ENCODE data around the gene DCAF17.
"Not testable (repeated sequence)": the region's sequence is repeated elsewhere in the genome, so short reads cannot be mapped to it uniquely, and the experiment has no call there.

The DCAF17 gene

DNA sequence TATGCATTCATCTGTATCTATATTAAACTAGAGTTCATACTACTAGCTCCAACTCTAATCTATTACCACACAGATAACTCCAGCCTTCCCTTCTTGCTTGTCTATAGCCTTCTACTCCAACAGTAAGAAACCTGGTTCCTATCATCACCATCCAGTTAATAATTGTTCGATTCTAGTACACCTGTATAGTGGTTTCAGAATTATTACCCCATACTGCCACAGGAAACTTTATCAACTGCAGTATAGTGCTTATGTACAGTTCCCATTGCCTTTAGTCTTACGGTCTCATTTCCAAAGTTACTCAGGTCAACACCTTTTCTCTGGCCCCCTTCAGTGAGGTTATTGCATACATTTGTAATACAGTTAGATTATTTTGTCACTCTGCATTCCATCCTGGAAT is 14.7 kb upstream of the DCAF17 start:
- H3K18ac ChIP-seq (ENCODE audit: low read length) = no peak overlapping the region
- no peak overlapping the region for H3K4me2 ChIP-seq (ENCODE audit: insufficient read depth, low read length, poor library complexity, severe bottlenecking)
- H4K8ac ChIP-seq (ENCODE audit: low read depth, low read length) = no peak overlapping the region
- no peak overlapping the region for H4K91ac ChIP-seq (ENCODE audit: low read depth, low read length, poor library complexity)
- H3K27ac ChIP-seq (replicated peaks; ENCODE audit: low read length) = no peak overlapping the region
- H3K23ac ChIP-seq (ENCODE audit: low read depth, low read length, poor library complexity) = no peak overlapping the region
- no peaks in the 10 kb centered on the region for H3K36me3 ChIP-seq (replicated peaks in 1 of 2; ENCODE audit: control insufficient read depth in 2 of 2, insufficient read depth in 2 of 2, low read length in 2 of 2)
- H3K27me3 ChIP-seq (ENCODE audit: control insufficient read depth in 3 of 3, insufficient read depth in 3 of 3, low read depth in 1 of 3, low read length in 3 of 3) = no peaks in the 10 kb centered on the region
- H3K9me3 ChIP-seq (replicated peaks in 1 of 2; ENCODE audit: control insufficient read depth in 2 of 2, insufficient read depth in 1 of 2, low read depth in 1 of 2, low read length in 2 of 2) = peaks cover 2 to 17% of the 10 kb centered on the region in 2 donors
- no peak overlapping the region for H3K4ac ChIP-seq (ENCODE audit: low read length)
- no peak overlapping the region for H2BK120ac ChIP-seq (ENCODE audit: low read depth, low read length)
- H2BK12ac ChIP-seq (ENCODE audit: low read length) = no peak overlapping the region
- no peak overlapping the region for H2BK15ac ChIP-seq (ENCODE audit: low read length)
- no peak overlapping the region for H2BK5ac ChIP-seq (ENCODE audit: low read length)
- H3K79me1 ChIP-seq (ENCODE audit: low read depth, low read length) = no peaks in the 10 kb centered on the region
- WGBS, 2 donors (ENCODE audit: extremely low coverage in 2 of 2, insufficient read length in 2 of 2, insufficient replicate concordance in 1 of 2) = no CpG with 5 or more reads among the region's 2 CpGs
- no peak overlapping the region for H3K14ac ChIP-seq (ENCODE audit: low read length)
- H2AK5ac ChIP-seq (ENCODE audit: low read depth, low read length) = no peak overlapping the region
- no peak for DNase-seq (ENCODE audit: low spot score)
- no peaks in the 10 kb centered on the region for H3K4me1 ChIP-seq (ENCODE audit: control insufficient read depth in 2 of 2, insufficient read depth in 1 of 2, low read depth in 1 of 2, low read length in 2 of 2)
- H3K4me3 ChIP-seq (ENCODE audit: low read length in 2 of 2) = no peak overlapping the region
- no peak overlapping the region for H3K9ac ChIP-seq (ENCODE audit: low read depth, low read length, poor library complexity)
- H2AFZ ChIP-seq (ENCODE audit: low read length) = no peak overlapping the region

DNA sequence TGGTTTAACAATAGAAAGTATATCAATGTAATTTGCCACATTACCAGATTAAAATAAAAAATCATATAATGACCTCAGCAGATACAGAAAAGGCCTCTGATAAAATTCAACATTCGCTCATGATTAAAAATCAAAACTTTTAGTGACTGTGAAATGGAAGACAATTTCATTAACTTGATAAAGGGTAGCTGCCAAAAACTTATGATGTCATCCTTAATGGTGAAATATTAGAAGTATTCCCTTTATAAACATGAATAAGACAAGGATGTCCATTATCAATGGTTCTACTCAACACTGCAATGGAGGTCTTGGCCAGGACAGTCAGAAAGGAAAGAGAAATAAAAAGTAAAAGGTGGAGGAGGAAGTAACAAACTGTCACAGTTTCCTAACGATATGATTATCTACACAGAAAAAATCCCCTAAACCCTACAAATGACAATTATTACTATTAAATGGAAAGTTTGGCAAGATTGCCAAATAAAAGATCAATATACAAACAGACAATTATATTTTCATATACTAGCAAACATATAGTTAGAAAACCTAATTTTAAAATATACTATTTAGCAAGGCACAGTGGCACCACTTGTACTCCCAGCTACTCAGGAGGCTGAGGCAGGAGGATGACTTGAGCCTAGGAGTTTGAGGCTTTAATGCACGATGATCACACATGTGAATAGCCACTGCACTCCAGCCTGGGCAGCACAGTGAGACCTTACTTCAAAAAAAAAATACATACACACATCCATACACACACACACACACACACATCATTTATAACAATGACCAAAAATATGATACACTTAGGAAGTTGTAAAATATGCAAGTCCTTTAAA is 13.1 kb upstream of the DCAF17 start:
- WGBS, 2 donors (ENCODE audit: extremely low coverage in 2 of 2, insufficient read length in 2 of 2, insufficient replicate concordance in 1 of 2) = no CpG with 5 or more reads among the region's 3 CpGs
- Histone ChIP-seq H3K4ac (ENCODE audit: low read length) (no peak overlapping the region), H3K27ac (replicated peaks; ENCODE audit: low read length) (no peak overlapping the region), H4K91ac (ENCODE audit: low read depth, low read length, poor library complexity) (no peak overlapping the region), H3K4me2 (ENCODE audit: insufficient read depth, low read length, poor library complexity, severe bottlenecking) (no peak overlapping the region), H2BK12ac (ENCODE audit: low read length) (no peak overlapping the region), H3K79me1 (ENCODE audit: low read depth, low read length) (no peaks in the 10 kb centered on the region), H2BK15ac (ENCODE audit: low read length) (no peak overlapping the region), H3K4me1 (ENCODE audit: control insufficient read depth in 2 of 2, insufficient read depth in 1 of 2, low read depth in 1 of 2, low read length in 2 of 2) (no peaks in the 10 kb centered on the region), H3K9me3 (replicated peaks in 1 of 2; ENCODE audit: control insufficient read depth in 2 of 2, insufficient read depth in 1 of 2, low read depth in 1 of 2, low read length in 2 of 2) (peaks cover 6 to 29% of the 10 kb centered on the region in 2 donors), H2AFZ (ENCODE audit: low read length) (no peak overlapping the region), H3K4me3 (ENCODE audit: low read length in 2 of 2) (no peak overlapping the region), H3K9ac (ENCODE audit: low read depth, low read length, poor library complexity) (no peak overlapping the region), H3K14ac (ENCODE audit: low read length) (no peak overlapping the region), H2AK5ac (ENCODE audit: low read depth, low read length) (no peak overlapping the region), H2BK5ac (ENCODE audit: low read length) (no peak overlapping the region), H3K18ac (ENCODE audit: low read length) (no peak overlapping the region), H3K23ac (ENCODE audit: low read depth, low read length, poor library complexity) (no peak overlapping the region), H4K8ac (ENCODE audit: low read depth, low read length) (no peak overlapping the region), H2BK120ac (ENCODE audit: low read depth, low read length) (no peak overlapping the region), H3K36me3 (replicated peaks in 1 of 2; ENCODE audit: control insufficient read depth in 2 of 2, insufficient read depth in 2 of 2, low read length in 2 of 2) (no peaks in the 10 kb centered on the region), H3K27me3 (ENCODE audit: control insufficient read depth in 3 of 3, insufficient read depth in 3 of 3, low read depth in 1 of 3, low read length in 3 of 3) (no peaks in the 10 kb centered on the region)
- no peak for DNase-seq (ENCODE audit: low spot score)

DNA sequence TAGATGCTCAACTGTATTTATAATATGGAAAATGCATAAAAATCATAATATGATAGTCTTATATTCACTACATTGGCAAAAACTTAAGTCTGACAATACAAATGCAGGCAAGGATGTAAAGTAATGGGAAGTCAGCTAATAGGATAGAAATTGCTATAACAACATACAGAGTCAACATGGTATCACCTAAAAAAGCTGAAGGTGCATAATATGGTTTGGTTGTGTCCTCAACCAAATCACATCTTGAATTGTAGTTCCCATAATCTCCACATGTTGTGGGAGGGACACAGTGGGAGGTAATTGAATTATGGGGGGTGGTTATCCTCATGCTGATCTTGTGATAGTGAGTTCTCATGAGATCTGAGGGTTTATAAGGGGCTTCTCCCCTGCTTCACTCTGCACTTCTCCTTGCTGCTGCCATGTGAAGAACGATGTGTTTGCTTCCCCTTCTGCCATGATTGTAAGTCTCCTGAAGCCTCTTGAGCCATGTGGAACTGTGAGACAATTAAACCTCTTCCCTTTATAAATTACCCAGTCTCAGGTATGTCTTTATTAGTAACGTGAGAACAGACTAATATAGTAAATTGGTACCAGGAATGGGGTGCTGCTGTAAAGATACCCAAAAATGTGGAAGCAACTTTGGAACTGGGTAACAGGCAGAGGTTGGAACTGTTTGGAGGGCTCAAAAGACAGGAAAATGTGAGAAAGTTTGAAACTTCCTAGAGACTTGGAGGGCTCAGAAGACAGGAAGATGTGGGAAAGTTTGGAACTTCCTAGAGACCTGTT is 11.1 kb upstream of the DCAF17 start:
- H3K27ac ChIP-seq (replicated peaks; ENCODE audit: low read length); H3K4me2 ChIP-seq (ENCODE audit: insufficient read depth, low read length, poor library complexity, severe bottlenecking); H2BK12ac ChIP-seq (ENCODE audit: low read length); H3K4me3 ChIP-seq (ENCODE audit: low read length in 2 of 2); DNase-seq (ENCODE audit: low spot score); H3K36me3 ChIP-seq (replicated peaks in 1 of 2; ENCODE audit: control insufficient read depth in 2 of 2, insufficient read depth in 2 of 2, low read length in 2 of 2); H3K79me1 ChIP-seq (ENCODE audit: low read depth, low read length); H2BK120ac ChIP-seq (ENCODE audit: low read depth, low read length); H2BK5ac ChIP-seq (ENCODE audit: low read length); H3K18ac ChIP-seq (ENCODE audit: low read length); H3K27me3 ChIP-seq (ENCODE audit: control insufficient read depth in 3 of 3, insufficient read depth in 3 of 3, low read depth in 1 of 3, low read length in 3 of 3); H3K4me1 ChIP-seq (ENCODE audit: control insufficient read depth in 2 of 2, insufficient read depth in 1 of 2, low read depth in 1 of 2, low read length in 2 of 2); H4K8ac ChIP-seq (ENCODE audit: low read depth, low read length); H2AFZ ChIP-seq (ENCODE audit: low read length); H2BK15ac ChIP-seq (ENCODE audit: low read length); H3K23ac ChIP-seq (ENCODE audit: low read depth, low read length, poor library complexity); H2AK5ac ChIP-seq (ENCODE audit: low read depth, low read length); H3K9ac ChIP-seq (ENCODE audit: low read depth, low read length, poor library complexity); H3K14ac ChIP-seq (ENCODE audit: low read length); H4K91ac ChIP-seq (ENCODE audit: low read depth, low read length, poor library complexity); H3K4ac ChIP-seq (ENCODE audit: low read length): not testable (repeated sequence)
- no CpG with 5 or more reads among the region's 2 CpGs for WGBS, 2 donors (ENCODE audit: extremely low coverage in 2 of 2, insufficient read length in 2 of 2, insufficient replicate concordance in 1 of 2)
- peaks cover 6 to 29% of the 10 kb centered on the region in 2 donors for H3K9me3 ChIP-seq (replicated peaks in 1 of 2; ENCODE audit: control insufficient read depth in 2 of 2, insufficient read depth in 1 of 2, low read depth in 1 of 2, low read length in 2 of 2)

Data from neuronal stem cell (in vitro differentiated cells).